Renal cortical epithelial cell (primary cell): ENCODE results near the gene ARNT2. TPM values are rescaled to one million over a fixed set of nuclear protein-coding genes. Genes with fewer than 3 reads are reported as not detected.

Experiments
- DNase-seq: peaks from one replicate; pipeline ENCODE4 v3.0.0-alpha.2; 2011; ENCODE audit warnings: low read depth
- total RNA-seq: library from RNA; depleted of rRNA; stranded (reverse); fragments of >200 nt; gene quantifications from 2 replicates; pipeline ENCODE4 v1.2.3, GENCODE V29; 2014

Gene ARNT2
- total RNA-seq, 1 donor from 2014 or later: 20.8 TPM

GRCh38 chr15:80411788-80412288 is 7.7 kb downstream of the ARNT2 start:
- DNase-seq: no peak

- DNase-seq: no peak
These were observed 10.6 kb downstream of the ARNT2 start for GRCh38 chr15:80414546-80415357.

- DNase-seq: no peak
These were observed 11.1 kb downstream of the ARNT2 start for GRCh38 chr15:80415358-80415670.

- no peak for DNase-seq
These were observed 12.5 kb downstream of the ARNT2 start for GRCh38 chr15:80416702-80417101.

GRCh38 chr15:80418892-80419537 is 14.8 kb downstream of the ARNT2 start:
- DNase-seq: peak; percentile 58

GRCh38 chr15:80419546-80419945 is 15.4 kb downstream of the ARNT2 start:
- DNase-seq: peak; percentile 53

GRCh38 chr15:80420658-80421057 is 16.5 kb downstream of the ARNT2 start:
- DNase-seq: no peak

- peak; percentile 61 for DNase-seq
These were observed 19.0 kb downstream of the ARNT2 start for GRCh38 chr15:80423215-80423614.

- peak; percentile 89 for DNase-seq
These were observed 20.2 kb downstream of the ARNT2 start for GRCh38 chr15:80424381-80424780.

GRCh38 chr15:80426316-80426715 is 22.1 kb downstream of the ARNT2 start:
- no peak for DNase-seq

GRCh38 chr15:80429964-80430363 is 25.8 kb downstream of the ARNT2 start:
- no peak for DNase-seq

- no peak for DNase-seq
These were observed 27.6 kb downstream of the ARNT2 start for GRCh38 chr15:80431635-80432344.

GRCh38 chr15:80432345-80432702 is 28.1 kb downstream of the ARNT2 start:
- DNase-seq: no peak

- DNase-seq: no peak
These were observed 29.7 kb downstream of the ARNT2 start for GRCh38 chr15:80433836-80434235.

GRCh38 chr15:80434926-80435720 is 30.9 kb downstream of the ARNT2 start:
- no peak for DNase-seq

- DNase-seq: peak; percentile 92
These were observed 32.5 kb downstream of the ARNT2 start for GRCh38 chr15:80436511-80437307.

GRCh38 chr15:80437334-80437891 is 33.2 kb downstream of the ARNT2 start:
- peak; percentile 38 for DNase-seq

- DNase-seq: no peak
These were observed 35.0 kb downstream of the ARNT2 start for GRCh38 chr15:80439140-80439539.

GRCh38 chr15:80440024-80440423 is 35.8 kb downstream of the ARNT2 start:
- DNase-seq: no peak

GRCh38 chr15:80441041-80441440 is 36.9 kb downstream of the ARNT2 start:
- DNase-seq: no peak

GRCh38 chr15:80441714-80442113 is 37.5 kb downstream of the ARNT2 start:
- no peak for DNase-seq
